ENCODE measurements around the gene KLF13.

The KLF13 gene

GRCh38 chr15:31305375-31305774, 21.3 kb upstream of the KLF13 start:
- TF ChIP-seq CTCF (IDR thresholded peaks at IDR 0.05; ENCODE audit: borderline replicate concordance, insufficient read depth, low read depth, low read length): no peak

GRCh38 chr15:31305796-31306425, 20.7 kb upstream of the KLF13 start:
- TF ChIP-seq CTCF (IDR thresholded peaks at IDR 0.05; ENCODE audit: borderline replicate concordance, insufficient read depth, low read depth, low read length): no peak
- no peak overlapping the region for H3K4me3 ChIP-seq (ENCODE audit: low read depth, low read length)

More at GRCh38 chr15:31305375-31305774, 21.3 kb upstream of the KLF13 start:
- H3K4me3 ChIP-seq (ENCODE audit: low read depth, low read length): no peak overlapping the region

GRCh38 chr15:31306426-31307269, 20.0 kb upstream of the KLF13 start:
- H3K4me3 ChIP-seq (ENCODE audit: low read depth, low read length): no peak overlapping the region
- no peak for TF ChIP-seq CTCF (IDR thresholded peaks at IDR 0.05; ENCODE audit: borderline replicate concordance, insufficient read depth, low read depth, low read length)

GRCh38 chr15:31307270-31308184, 19.1 kb upstream of the KLF13 start:
- H3K4me3 ChIP-seq (ENCODE audit: low read depth, low read length): no peak overlapping the region
- TF ChIP-seq CTCF (IDR thresholded peaks at IDR 0.05; ENCODE audit: borderline replicate concordance, insufficient read depth, low read depth, low read length): no peak

- no peak overlapping the region for H3K4me3 ChIP-seq (ENCODE audit: low read depth, low read length)
- TF ChIP-seq CTCF (IDR thresholded peaks at IDR 0.05; ENCODE audit: borderline replicate concordance, insufficient read depth, low read depth, low read length): no peak
Observed at GRCh38 chr15:31308185-31308639, 18.4 kb upstream of the KLF13 start.

GRCh38 chr15:31309893-31310606, 16.6 kb upstream of the KLF13 start:
- no peak for TF ChIP-seq CTCF (IDR thresholded peaks at IDR 0.05; ENCODE audit: borderline replicate concordance, insufficient read depth, low read depth, low read length)
- H3K4me3 ChIP-seq (ENCODE audit: low read depth, low read length): no peak overlapping the region
